Measurements from ENCODE around the gene ZMYM2. TPM values are rescaled to one million over a fixed set of nuclear protein-coding genes. Genes with fewer than 3 reads are reported as not detected.

ZMYM2 gene
- total RNA-seq, 2 experiments from 2014 or later: 59.9 to 64.7 TPM

DNA sequence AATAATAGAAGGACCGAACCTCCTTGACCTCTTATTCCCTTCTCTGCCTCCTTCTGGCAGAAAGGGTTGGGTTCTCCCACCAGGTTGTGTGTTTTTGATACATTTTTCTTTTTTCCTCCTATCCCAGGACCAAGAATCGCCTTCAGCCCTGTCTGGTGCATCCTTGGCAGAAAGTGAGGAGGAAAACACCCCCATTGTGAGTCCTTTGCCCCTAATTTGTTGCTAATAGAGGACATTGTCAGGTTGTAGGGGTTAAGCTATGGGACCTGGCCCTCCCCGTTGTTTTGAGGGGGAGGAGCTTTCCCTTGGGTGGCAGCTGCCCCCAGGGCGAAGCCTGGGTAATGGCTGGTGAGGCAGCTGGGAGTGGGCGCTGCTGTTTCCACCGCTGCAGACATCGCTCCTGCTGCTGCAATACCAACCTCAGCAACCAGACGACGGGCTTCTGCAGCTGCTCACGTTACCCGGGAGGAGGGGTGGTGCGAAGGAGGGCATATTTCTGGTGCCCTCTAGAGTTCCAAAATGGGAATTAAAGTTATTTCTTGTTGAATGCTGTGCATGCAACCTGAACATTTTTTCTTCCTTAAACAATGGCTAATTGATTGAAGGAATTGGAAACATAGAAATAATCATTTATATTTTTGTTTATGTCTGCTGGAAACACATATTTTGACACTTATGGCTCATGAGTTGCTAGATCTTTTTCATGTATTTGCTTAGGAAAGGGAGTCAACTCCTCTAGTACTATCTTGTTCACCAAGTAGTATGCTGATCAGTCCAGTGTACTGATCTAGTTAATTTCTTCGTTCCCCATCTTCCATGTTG, 1.5 kb downstream of the ZMYM2 start:
- peak overlapping the region; percentile 83 for H3K27ac ChIP-seq (ENCODE audit: low read depth, low read length, poor library complexity, severe bottlenecking)
- H3K9me2 ChIP-seq (ENCODE audit: insufficient read depth, low read length): no peaks in the 10 kb centered on the region
- H3K4me3 ChIP-seq (ENCODE audit: low read depth, low read length, poor library complexity, severe bottlenecking): peak overlapping the region; percentile 96
- peaks cover 42% of the 10 kb centered on the region for H3K36me3 ChIP-seq (ENCODE audit: insufficient read depth, low read length)
- peaks cover 28% of the 10 kb centered on the region for H3K4me1 ChIP-seq (ENCODE audit: insufficient read depth, low read length, poor library complexity, severe bottlenecking)
- H4K20me1 ChIP-seq (ENCODE audit: insufficient read depth, low read length): peaks cover 7% of the 10 kb centered on the region; the same call in 1 of the 2 replicates
- POLR2A ChIA-PET: interaction anchor here (0.5 to 0.9 kb wide), 3 partner anchors 9 to 1216 kb away, joined by 3 to 4 read pairs (median 4); partner anchors contain the start of genes MRPL57 and SKA3
- intact Hi-C loops (cut with micrococcal nuclease; ENCODE audit: unreplicated experiment): loop anchor here (5.0 to 10.0 kb wide), 3 partner anchors 325 to 1707 kb away; partner anchors contain the start of gene MPHOSPH8
- DNase-seq (ENCODE audit: low spot score): peak; percentile 94
- peak overlapping the region; percentile 99 for H3K4me2 ChIP-seq (ENCODE audit: low read length)
- BruUV-seq (replicated peaks): no TSS peak
- no peak for TF ChIP-seq EZH2phosphoT487 (IDR thresholded peaks at IDR 0.05; ENCODE audit: borderline replicate concordance, low read depth, low read length)
- TF ChIP-seq, protein P1, sequence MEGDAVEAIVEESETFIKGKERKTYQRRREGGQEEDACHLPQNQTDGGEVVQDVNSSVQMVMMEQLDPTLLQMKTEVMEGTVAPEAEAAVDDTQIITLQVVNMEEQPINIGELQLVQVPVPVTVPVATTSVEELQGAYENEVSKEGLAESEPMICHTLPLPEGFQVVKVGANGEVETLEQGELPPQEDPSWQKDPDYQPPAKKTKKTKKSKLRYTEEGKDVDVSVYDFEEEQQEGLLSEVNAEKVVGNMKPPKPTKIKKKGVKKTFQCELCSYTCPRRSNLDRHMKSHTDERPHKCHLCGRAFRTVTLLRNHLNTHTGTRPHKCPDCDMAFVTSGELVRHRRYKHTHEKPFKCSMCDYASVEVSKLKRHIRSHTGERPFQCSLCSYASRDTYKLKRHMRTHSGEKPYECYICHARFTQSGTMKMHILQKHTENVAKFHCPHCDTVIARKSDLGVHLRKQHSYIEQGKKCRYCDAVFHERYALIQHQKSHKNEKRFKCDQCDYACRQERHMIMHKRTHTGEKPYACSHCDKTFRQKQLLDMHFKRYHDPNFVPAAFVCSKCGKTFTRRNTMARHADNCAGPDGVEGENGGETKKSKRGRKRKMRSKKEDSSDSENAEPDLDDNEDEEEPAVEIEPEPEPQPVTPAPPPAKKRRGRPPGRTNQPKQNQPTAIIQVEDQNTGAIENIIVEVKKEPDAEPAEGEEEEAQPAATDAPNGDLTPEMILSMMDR (conservative IDR thresholded peaks at IDR 0.05; ENCODE audit: low read length): peak; percentile 86
- no peaks in the 10 kb centered on the region for H3K9me3 ChIP-seq (ENCODE audit: low read length)
- CTCF ChIA-PET (ENCODE audit: unreplicated experiment): interaction anchor here (1.0 to 1.1 kb wide), 2 partner anchors 9 to 96 kb away, joined by 3 to 6 read pairs; no protein-coding TSS in a partner anchor
- H3K79me2 ChIP-seq (ENCODE audit: insufficient read depth, low read depth, low read length): peaks cover 52% of the 10 kb centered on the region
- H2AFZ ChIP-seq (ENCODE audit: low read length): peak overlapping the region; percentile 75; the same call in 1 of the 2 replicates

DNA sequence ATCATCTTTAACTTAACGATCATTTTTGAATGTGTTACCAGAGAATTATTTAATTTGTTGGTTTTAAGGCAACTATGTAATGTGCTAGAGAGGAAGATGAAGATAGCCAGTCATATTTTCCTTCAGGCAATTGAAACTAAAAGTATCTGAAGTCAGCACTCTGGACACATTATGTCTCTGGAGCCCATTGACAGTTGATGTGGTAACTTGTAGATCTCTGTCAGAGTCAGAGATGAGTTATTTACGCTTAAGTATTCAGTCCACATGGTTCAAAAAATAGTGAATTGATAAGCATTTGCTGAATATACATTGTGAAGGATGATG, 2.1 kb downstream of the ZMYM2 start:
- DNase-seq (ENCODE audit: low spot score): no peak
- intact Hi-C loops (cut with micrococcal nuclease; ENCODE audit: unreplicated experiment): no loop called here
- Histone ChIP-seq H3K4me3 (ENCODE audit: low read depth, low read length, poor library complexity, severe bottlenecking) (peak overlapping the region; percentile 96), H4K20me1 (ENCODE audit: insufficient read depth, low read length) (peaks cover 7% of the 10 kb centered on the region; the same call in 1 of the 2 replicates), H3K4me2 (ENCODE audit: low read length) (peak overlapping the region; percentile 99), H3K79me2 (ENCODE audit: insufficient read depth, low read depth, low read length) (peaks cover 58% of the 10 kb centered on the region), H2AFZ (ENCODE audit: low read length) (no peak overlapping the region), H3K4me1 (ENCODE audit: insufficient read depth, low read length, poor library complexity, severe bottlenecking) (peaks cover 28% of the 10 kb centered on the region), H3K9me2 (ENCODE audit: insufficient read depth, low read length) (no peaks in the 10 kb centered on the region), H3K27ac (ENCODE audit: low read depth, low read length, poor library complexity, severe bottlenecking) (peak overlapping the region; percentile 34), H3K36me3 (ENCODE audit: insufficient read depth, low read length) (peaks cover 47% of the 10 kb centered on the region), H3K9me3 (ENCODE audit: low read length) (no peaks in the 10 kb centered on the region)
- POLR2A ChIA-PET: interaction anchor here (0.9 kb wide), 1 partner anchor 8 kb away, joined by 4 read pairs; no protein-coding TSS in a partner anchor
- CTCF ChIA-PET (ENCODE audit: unreplicated experiment): interaction anchor here (1.1 kb wide), 1 partner anchor 9 kb away, joined by 6 read pairs; no protein-coding TSS in a partner anchor
- no TSS peak for BruUV-seq (replicated peaks)
- TF ChIP-seq, protein P1 (conservative IDR thresholded peaks at IDR 0.05; ENCODE audit: low read length): no peak
- no peak for TF ChIP-seq EZH2phosphoT487 (IDR thresholded peaks at IDR 0.05; ENCODE audit: borderline replicate concordance, low read depth, low read length)
